NCI-H1048 (cell line): ENCODE measurements around the gene HUS1B.

ENCODE experiments used
- DNase-seq: peaks from one replicate; lab custom pipeline; 2025; lab: John Stamatoyannopoulos, UW

HUS1B gene

GRCh38 chr6:621931-622330 lies 35.0 kb downstream of the HUS1B start:
- DNase-seq, result no peak

- DNase-seq, result no peak
Observed at GRCh38 chr6:620950-621349, 36.0 kb downstream of the HUS1B start.

GRCh38 chr6:620166-620565 lies 36.7 kb downstream of the HUS1B start:
- DNase-seq, result no peak

GRCh38 chr6:617456-618100 lies 39.3 kb downstream of the HUS1B start:
- DNase-seq, result no peak

GRCh38 chr6:613981-614380 lies 42.9 kb downstream of the HUS1B start:
- no peak for DNase-seq

- DNase-seq, result no peak
Observed at GRCh38 chr6:611928-612327, 45.0 kb downstream of the HUS1B start.

- no peak for DNase-seq
Observed at GRCh38 chr6:610882-611281, 46.0 kb downstream of the HUS1B start.

GRCh38 chr6:609905-610304 lies 47.0 kb downstream of the HUS1B start:
- DNase-seq, result no peak

- no peak for DNase-seq
Observed at GRCh38 chr6:606829-607379, 50.0 kb downstream of the HUS1B start.
